K562 (cell line): ENCODE results near the gene CPN2. TPM values are rescaled to one million over a fixed set of nuclear protein-coding genes. Genes with fewer than 3 reads are reported as not detected.

Experiments
- CEBPG ChIP-seq, 3 experiments: fragments of 200-800 bp in 1 of 3; sonication (Bioruptor generic) in 1 of 3; sonication (generic) in 1 of 3; formaldehyde crosslinking in 1 of 3; IDR thresholded peaks in 2 of 3; conservative IDR thresholded peaks in 1 of 3; 2 replicates each; pipeline versions ENCODE4 v1.6.1 to v1.8.0; 2016 to 2022; ENCODE audit warnings: missing compliant biosample characterization in 2 of 3, missing genetic modification characterization in 2 of 3, mild to moderate bottlenecking in 1 of 3, missing genetic modification reagents in 1 of 3
- FOXP1 ChIP-seq: sonication (generic); formaldehyde crosslinking; IDR thresholded peaks from 2 replicates; pipeline ENCODE4 v1.8.0; 2022; ENCODE audit warnings: mild to moderate bottlenecking, missing genetic modification reagents
- KLF6 ChIP-seq: fragments of 250-450 bp; sonication (Bioruptor Pico); IDR thresholded peaks from 2 replicates; pipeline ENCODE4 v1.4.0; 2020; ENCODE audit warnings: mild to moderate bottlenecking, moderate library complexity, borderline replicate concordance
- NCOA2 ChIP-seq, 2 experiments: fragments of 450-650 bp; IDR thresholded peaks; 2 replicates each; pipeline ENCODE4 v1.6.1; 2018; ENCODE audit warnings: mild to moderate bottlenecking in 2 of 2, moderate library complexity in 1 of 2; ENCODE audit not compliant: partially characterized antibody in 2 of 2
- SMARCC2 ChIP-seq: fragments of 450-650 bp; IDR thresholded peaks from 2 replicates; pipeline ENCODE4 v1.6.1; 2017; ENCODE audit warnings: antibody characterized with exemption, moderate library complexity, mild to moderate bottlenecking, low read depth
- ZC3H4 ChIP-seq: sonication (generic); formaldehyde crosslinking; IDR thresholded peaks from 2 replicates; pipeline ENCODE4 v1.9.0; 2021; ENCODE audit warnings: missing genetic modification reagents, borderline replicate concordance
- ZNF134 ChIP-seq: fragments of 250-450 bp; sonication (Bioruptor Pico); conservative IDR thresholded peaks from 2 replicates; pipeline ENCODE4 v1.4.0; 2020
- ZNF408 ChIP-seq: fragments of 250-450 bp; sonication (Bioruptor Pico); IDR thresholded peaks from 2 replicates; pipeline ENCODE4 v1.4.0; 2020; ENCODE audit warnings: low read depth, mild to moderate bottlenecking, moderate library complexity
- polyA plus RNA-seq, 8 experiments: library from polyadenylated mRNA; depleted of rRNA in 4 of 8; stranded (reverse) in 5 of 8; unstranded in 3 of 8; fragments of >200 nt; fragmentation: Nextera tagmentation in 2 of 8; fragmentation: Illumina TruSeq in 1 of 8; extraction: Ambion mirVana in 2 of 8; extraction: Trizol in 1 of 8; gene quantifications; 2 replicates each; pipeline versions ENCODE4 v1.2.1 to v1.2.3, GENCODE V29; 2011 to 2014; ENCODE audit warnings: inconsistent platforms in 1 of 8, missing spikeins in 1 of 8
- total RNA-seq, 7 experiments: library from RNA; depleted of rRNA in 6 of 7; stranded (reverse); fragments of >200 nt in 6 of 7; fragmentation: Illumina TruSeq in 2 of 7; extraction: Trizol in 2 of 7; gene quantifications; 2 replicates each; pipeline versions ENCODE4 v1.2.1 to v1.2.3, GENCODE V29; 2011 to 2021; ENCODE audit warnings: low replicate concordance in 1 of 7
- TF ChIP-seq, protein P1 (sequence below): sonication (generic); formaldehyde crosslinking; IDR thresholded peaks from 2 replicates; pipeline ENCODE4 v1.8.0; 2022; ENCODE audit warnings: mild to moderate bottlenecking, missing genetic modification reagents
- TF ChIP-seq, protein P2 (sequence below): sonication (generic); formaldehyde crosslinking; IDR thresholded peaks from 2 replicates; pipeline ENCODE4 v1.8.1; 2023; ENCODE audit warnings: mild to moderate bottlenecking, missing genetic modification reagents
- TF ChIP-seq, protein P3 (sequence below): sonication (generic); formaldehyde crosslinking; IDR thresholded peaks from 2 replicates; pipeline ENCODE4 v1.8.1; 2023; ENCODE audit warnings: missing genetic modification reagents, mild to moderate bottlenecking, borderline replicate concordance
- TF ChIP-seq, protein P4 (sequence below): fragments of 250-450 bp; sonication (Bioruptor Pico); IDR thresholded peaks from 2 replicates; pipeline ENCODE4 v1.5.0; 2021; ENCODE audit warnings: mild to moderate bottlenecking, borderline replicate concordance

Gene CPN2
- total and polyA plus RNA-seq, 9 of the 15 experiments (the other 6 are each of a cell fraction or from before 2014, with no cell fraction given) = not detected

DNA sequence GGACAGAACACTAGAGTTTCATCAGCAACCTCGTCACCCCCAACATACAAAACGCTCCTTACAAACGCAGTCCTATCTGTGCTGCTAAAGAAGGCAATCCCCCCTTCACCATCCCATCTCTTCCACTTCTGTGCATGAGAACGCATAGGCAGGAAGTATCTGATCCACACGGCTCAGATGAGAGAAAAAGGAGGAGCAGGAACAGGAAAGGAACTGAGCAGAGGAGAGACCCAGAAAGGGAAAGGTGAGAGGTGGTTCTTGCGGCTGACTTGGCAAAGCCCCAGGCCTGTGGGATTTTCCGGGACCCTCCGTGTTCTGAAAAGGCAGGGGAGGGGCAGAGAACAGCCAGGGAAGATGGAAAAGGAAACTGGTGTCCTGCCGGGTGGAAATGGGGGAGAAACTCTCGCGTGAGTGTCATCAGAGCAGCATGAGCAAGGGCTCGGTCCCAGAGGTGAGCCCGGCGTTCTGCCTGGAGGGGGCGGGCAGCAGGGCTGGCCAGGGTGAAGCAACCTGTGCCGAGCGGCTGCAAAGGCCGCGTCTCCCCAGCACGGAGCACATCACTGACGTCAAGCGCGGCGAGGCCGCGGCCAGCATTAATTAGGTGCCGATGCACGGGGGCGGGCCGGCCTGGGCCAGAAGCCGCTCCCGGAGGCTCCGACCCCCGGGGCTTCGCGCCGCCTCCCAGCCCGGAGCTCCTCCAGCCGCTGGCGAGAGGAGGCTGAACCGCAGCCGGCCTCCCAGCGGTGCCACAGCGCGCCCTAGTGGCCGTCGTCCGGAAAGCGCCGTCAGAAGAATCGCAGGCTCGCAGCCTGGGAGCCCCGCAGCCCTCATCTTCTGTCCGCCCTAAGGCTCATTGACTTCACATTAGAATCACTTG is 35.8 kb downstream of the CPN2 start (continued):
- TF ChIP-seq, protein P1, sequence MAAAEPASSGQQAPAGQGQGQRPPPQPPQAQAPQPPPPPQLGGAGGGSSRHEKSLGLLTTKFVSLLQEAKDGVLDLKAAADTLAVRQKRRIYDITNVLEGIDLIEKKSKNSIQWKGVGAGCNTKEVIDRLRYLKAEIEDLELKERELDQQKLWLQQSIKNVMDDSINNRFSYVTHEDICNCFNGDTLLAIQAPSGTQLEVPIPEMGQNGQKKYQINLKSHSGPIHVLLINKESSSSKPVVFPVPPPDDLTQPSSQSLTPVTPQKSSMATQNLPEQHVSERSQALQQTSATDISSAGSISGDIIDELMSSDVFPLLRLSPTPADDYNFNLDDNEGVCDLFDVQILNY (CRISPR knock-in tag) = no peak
- TF ChIP-seq ZNF408 (CRISPR knock-in tag) (no peak), SMARCC2 (no peak), ZNF134 (CRISPR knock-in tag) (peak; percentile 52; the same call in 1 of the 2 replicates), NCOA2 (IDR thresholded peaks at IDR 0.05; ENCODE audit: partially characterized antibody in 2 of 2) (no peak), KLF6 (0 out of 2 replicates have a peak, but pooled peaks have one; percentile 18), ZC3H4 (no peak), FOXP1 (CRISPR knock-in tag) (0 out of 2 replicates have a peak, but pooled peaks have one; percentile 29), CEBPG (CRISPR knock-in tag; IDR thresholded peaks at IDR 0.05) (peak; percentile 83), CEBPG (tag; conservative IDR thresholded peaks at IDR 0.05 in 1 of 2, IDR thresholded peaks at IDR 0.05 in 1 of 2) (peak; percentile 81 to 89)
- TF ChIP-seq, protein P2, sequence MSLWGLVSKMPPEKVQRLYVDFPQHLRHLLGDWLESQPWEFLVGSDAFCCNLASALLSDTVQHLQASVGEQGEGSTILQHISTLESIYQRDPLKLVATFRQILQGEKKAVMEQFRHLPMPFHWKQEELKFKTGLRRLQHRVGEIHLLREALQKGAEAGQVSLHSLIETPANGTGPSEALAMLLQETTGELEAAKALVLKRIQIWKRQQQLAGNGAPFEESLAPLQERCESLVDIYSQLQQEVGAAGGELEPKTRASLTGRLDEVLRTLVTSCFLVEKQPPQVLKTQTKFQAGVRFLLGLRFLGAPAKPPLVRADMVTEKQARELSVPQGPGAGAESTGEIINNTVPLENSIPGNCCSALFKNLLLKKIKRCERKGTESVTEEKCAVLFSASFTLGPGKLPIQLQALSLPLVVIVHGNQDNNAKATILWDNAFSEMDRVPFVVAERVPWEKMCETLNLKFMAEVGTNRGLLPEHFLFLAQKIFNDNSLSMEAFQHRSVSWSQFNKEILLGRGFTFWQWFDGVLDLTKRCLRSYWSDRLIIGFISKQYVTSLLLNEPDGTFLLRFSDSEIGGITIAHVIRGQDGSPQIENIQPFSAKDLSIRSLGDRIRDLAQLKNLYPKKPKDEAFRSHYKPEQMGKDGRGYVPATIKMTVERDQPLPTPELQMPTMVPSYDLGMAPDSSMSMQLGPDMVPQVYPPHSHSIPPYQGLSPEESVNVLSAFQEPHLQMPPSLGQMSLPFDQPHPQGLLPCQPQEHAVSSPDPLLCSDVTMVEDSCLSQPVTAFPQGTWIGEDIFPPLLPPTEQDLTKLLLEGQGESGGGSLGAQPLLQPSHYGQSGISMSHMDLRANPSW (CRISPR knock-in tag) = 0 out of 2 replicates have a peak, but pooled peaks have one; percentile 51
- TF ChIP-seq, protein P3, sequence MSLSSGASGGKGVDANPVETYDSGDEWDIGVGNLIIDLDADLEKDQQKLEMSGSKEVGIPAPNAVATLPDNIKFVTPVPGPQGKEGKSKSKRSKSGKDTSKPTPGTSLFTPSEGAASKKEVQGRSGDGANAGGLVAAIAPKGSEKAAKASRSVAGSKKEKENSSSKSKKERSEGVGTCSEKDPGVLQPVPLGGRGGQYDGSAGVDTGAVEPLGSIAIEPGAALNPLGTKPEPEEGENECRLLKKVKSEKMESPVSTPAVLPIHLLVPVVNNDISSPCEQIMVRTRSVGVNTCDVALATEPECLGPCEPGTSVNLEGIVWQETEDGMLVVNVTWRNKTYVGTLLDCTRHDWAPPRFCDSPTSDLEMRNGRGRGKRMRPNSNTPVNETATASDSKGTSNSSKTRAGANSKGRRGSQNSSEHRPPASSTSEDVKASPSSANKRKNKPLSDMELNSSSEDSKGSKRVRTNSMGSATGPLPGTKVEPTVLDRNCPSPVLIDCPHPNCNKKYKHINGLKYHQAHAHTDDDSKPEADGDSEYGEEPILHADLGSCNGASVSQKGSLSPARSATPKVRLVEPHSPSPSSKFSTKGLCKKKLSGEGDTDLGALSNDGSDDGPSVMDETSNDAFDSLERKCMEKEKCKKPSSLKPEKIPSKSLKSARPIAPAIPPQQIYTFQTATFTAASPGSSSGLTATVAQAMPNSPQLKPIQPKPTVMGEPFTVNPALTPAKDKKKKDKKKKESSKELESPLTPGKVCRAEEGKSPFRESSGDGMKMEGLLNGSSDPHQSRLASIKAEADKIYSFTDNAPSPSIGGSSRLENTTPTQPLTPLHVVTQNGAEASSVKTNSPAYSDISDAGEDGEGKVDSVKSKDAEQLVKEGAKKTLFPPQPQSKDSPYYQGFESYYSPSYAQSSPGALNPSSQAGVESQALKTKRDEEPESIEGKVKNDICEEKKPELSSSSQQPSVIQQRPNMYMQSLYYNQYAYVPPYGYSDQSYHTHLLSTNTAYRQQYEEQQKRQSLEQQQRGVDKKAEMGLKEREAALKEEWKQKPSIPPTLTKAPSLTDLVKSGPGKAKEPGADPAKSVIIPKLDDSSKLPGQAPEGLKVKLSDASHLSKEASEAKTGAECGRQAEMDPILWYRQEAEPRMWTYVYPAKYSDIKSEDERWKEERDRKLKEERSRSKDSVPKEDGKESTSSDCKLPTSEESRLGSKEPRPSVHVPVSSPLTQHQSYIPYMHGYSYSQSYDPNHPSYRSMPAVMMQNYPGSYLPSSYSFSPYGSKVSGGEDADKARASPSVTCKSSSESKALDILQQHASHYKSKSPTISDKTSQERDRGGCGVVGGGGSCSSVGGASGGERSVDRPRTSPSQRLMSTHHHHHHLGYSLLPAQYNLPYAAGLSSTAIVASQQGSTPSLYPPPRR (CRISPR knock-in tag) = no peak
- TF ChIP-seq, protein P4, sequence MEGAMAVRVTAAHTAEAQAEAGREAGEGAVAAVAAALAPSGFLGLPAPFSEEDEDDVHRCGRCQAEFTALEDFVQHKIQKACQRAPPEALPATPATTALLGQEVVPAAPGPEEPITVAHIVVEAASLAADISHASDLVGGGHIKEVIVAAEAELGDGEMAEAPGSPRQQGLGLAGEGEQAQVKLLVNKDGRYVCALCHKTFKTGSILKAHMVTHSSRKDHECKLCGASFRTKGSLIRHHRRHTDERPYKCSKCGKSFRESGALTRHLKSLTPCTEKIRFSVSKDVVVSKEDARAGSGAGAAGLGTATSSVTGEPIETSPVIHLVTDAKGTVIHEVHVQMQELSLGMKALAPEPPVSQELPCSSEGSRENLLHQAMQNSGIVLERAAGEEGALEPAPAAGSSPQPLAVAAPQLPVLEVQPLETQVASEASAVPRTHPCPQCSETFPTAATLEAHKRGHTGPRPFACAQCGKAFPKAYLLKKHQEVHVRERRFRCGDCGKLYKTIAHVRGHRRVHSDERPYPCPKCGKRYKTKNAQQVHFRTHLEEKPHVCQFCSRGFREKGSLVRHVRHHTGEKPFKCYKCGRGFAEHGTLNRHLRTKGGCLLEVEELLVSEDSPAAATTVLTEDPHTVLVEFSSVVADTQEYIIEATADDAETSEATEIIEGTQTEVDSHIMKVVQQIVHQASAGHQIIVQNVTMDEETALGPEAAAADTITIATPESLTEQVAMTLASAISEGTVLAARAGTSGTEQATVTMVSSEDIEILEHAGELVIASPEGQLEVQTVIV (CRISPR knock-in tag) = no peak
